Vagina (tissue), 2 donors: ENCODE results near the gene ACACA. TPM values are rescaled to one million over a fixed set of nuclear protein-coding genes. Genes with fewer than 3 reads are reported as not detected.

Experiments
- DNase-seq, 2 donors: peaks; one replicate each; pipeline ENCODE4 v3.0.0-alpha.2; 2017; ENCODE audit errors: extremely low spot score in 2 of 2
- H3K27ac ChIP-seq: fragments of 200-600 bp; sonication (generic); one replicate; pipeline ENCODE4 v1.5.1; 2019
- H3K27me3 ChIP-seq: fragments of 200-600 bp; sonication (generic); one replicate; pipeline ENCODE4 v1.5.1; 2019
- H3K36me3 ChIP-seq, 2 donors: fragments of 200-600 bp; sonication (generic); one replicate each; pipeline ENCODE4 v1.5.1; 2017 to 2019
- H3K4me1 ChIP-seq: fragments of 200-600 bp; sonication (generic); one replicate; pipeline ENCODE4 v1.5.1; 2019
- H3K4me3 ChIP-seq, 2 donors: fragments of 200-600 bp; sonication (generic); 1 replicate in 1 of 2; 2 replicates in 1 of 2; pipeline ENCODE4 v1.5.1; 2016 to 2019
- H3K9me3 ChIP-seq: fragments of 200-600 bp; sonication (generic); one replicate; pipeline ENCODE4 v1.5.1; 2019
- CTCF ChIP-seq, 3 experiments: fragments of 450-650 bp in 2 of 3; fragments of 200-600 bp in 1 of 3; sonication (generic) in 1 of 3; IDR thresholded peaks; one replicate each; pipeline ENCODE4 v1.5.1; 2017 to 2019; ENCODE audit warnings: antibody characterized with exemption in 3 of 3, mild to moderate bottlenecking in 2 of 3, moderate library complexity in 2 of 3
- POLR2A ChIP-seq, 2 donors: fragments of 450-650 bp; IDR thresholded peaks; one replicate each; pipeline ENCODE4 v1.6.1; 2017; ENCODE audit warnings: antibody characterized with exemption in 2 of 2, mild to moderate bottlenecking in 2 of 2, moderate library complexity in 2 of 2
- POLR2AphosphoS5 ChIP-seq, 2 donors: sonication (generic); formaldehyde crosslinking; IDR thresholded peaks; one replicate each; pipeline ENCODE4 v1.9.0; 2017; ENCODE audit warnings: antibody characterized with exemption in 2 of 2, mild to moderate bottlenecking in 2 of 2, low read depth in 1 of 2; ENCODE audit not compliant: insufficient read depth in 1 of 2
- intact Hi-C: fragments of 100-400 bp; cut with DNase I; formaldehyde crosslinking; loops from one replicate; pipeline ENCODE4 v1.15.1; 2023
- total RNA-seq: library from RNA; depleted of rRNA; stranded (reverse); fragments of >200 nt; gene quantifications from one replicate; pipeline ENCODE4 v1.2.3, GENCODE V29; 2016

ACACA gene
- total RNA-seq, 1 donor from 2014 or later = 44.7 TPM

- Histone ChIP-seq H3K36me3 (peaks cover 0 to 43% of the 10 kb centered on the region in 2 donors), H3K4me1 (no peaks in the 10 kb centered on the region), H3K27me3 (no peaks in the 10 kb centered on the region), H3K9me3 (no peaks in the 10 kb centered on the region), H3K27ac (no peak overlapping the region), H3K4me3 (no peak overlapping the region)
- TF ChIP-seq POLR2A (IDR thresholded peaks at IDR 0.05) (no peak), POLR2AphosphoS5 (IDR thresholded peaks at IDR 0.05; ENCODE audit: insufficient read depth in 1 of 2, low read depth in 1 of 2) (no peak), CTCF (IDR thresholded peaks at IDR 0.05) (no peak)
- intact Hi-C loops = no loop called here
- DNase-seq = no peak
These were observed 282.5 kb downstream of the ACACA start for GRCh38 chr17:37123941-37124820.

- Histone ChIP-seq H3K9me3 (no peaks in the 10 kb centered on the region), H3K36me3 (peaks cover 0 to 38% of the 10 kb centered on the region in 2 donors), H3K27me3 (no peaks in the 10 kb centered on the region), H3K27ac (no peak overlapping the region), H3K4me1 (no peaks in the 10 kb centered on the region), H3K4me3 (no peak overlapping the region)
- no peak for DNase-seq
- intact Hi-C loops = no loop called here
- TF ChIP-seq POLR2AphosphoS5 (IDR thresholded peaks at IDR 0.05; ENCODE audit: insufficient read depth in 1 of 2, low read depth in 1 of 2) (no peak), POLR2A (IDR thresholded peaks at IDR 0.05) (no peak), CTCF (IDR thresholded peaks at IDR 0.05) (no peak)
These were observed 283.2 kb downstream of the ACACA start for GRCh38 chr17:37123386-37123785.

- no peak for DNase-seq
- no peak overlapping the region for H3K4me3 ChIP-seq
- no peaks in the 10 kb centered on the region for H3K4me1 ChIP-seq
- H3K36me3 ChIP-seq = peaks cover 0 to 33% of the 10 kb centered on the region in 2 donors
- H3K9me3 ChIP-seq = no peaks in the 10 kb centered on the region
- H3K27me3 ChIP-seq = no peaks in the 10 kb centered on the region
- no peak overlapping the region for H3K27ac ChIP-seq
- TF ChIP-seq POLR2AphosphoS5 (IDR thresholded peaks at IDR 0.05; ENCODE audit: insufficient read depth in 1 of 2, low read depth in 1 of 2) (no peak), POLR2A (IDR thresholded peaks at IDR 0.05) (no peak), CTCF (IDR thresholded peaks at IDR 0.05) (no peak)
- intact Hi-C loops = no loop called here
These were observed 285.0 kb downstream of the ACACA start for GRCh38 chr17:37121616-37122015.

- intact Hi-C loops = no loop called here
- no peak for DNase-seq
- Histone ChIP-seq H3K27ac (no peak overlapping the region), H3K4me1 (no peaks in the 10 kb centered on the region), H3K36me3 (peaks cover 0 to 22% of the 10 kb centered on the region in 2 donors), H3K27me3 (no peaks in the 10 kb centered on the region), H3K9me3 (no peaks in the 10 kb centered on the region), H3K4me3 (no peak overlapping the region)
- TF ChIP-seq POLR2AphosphoS5 (IDR thresholded peaks at IDR 0.05; ENCODE audit: insufficient read depth in 1 of 2, low read depth in 1 of 2) (no peak), POLR2A (IDR thresholded peaks at IDR 0.05) (no peak), CTCF (IDR thresholded peaks at IDR 0.05) (no peak)
These were observed 288.1 kb downstream of the ACACA start for GRCh38 chr17:37118366-37119137.
